NCI-H748 (cell line): ENCODE data around the gene PANK4.
"Not testable (repeated sequence)": the region's sequence is repeated elsewhere in the genome, so short reads cannot be mapped to it uniquely, and the experiment has no call there.

ENCODE experiments used
- DNase-seq: peaks from one replicate; lab custom pipeline; 2025; ENCODE audit not compliant: unreplicated experiment; lab: John Stamatoyannopoulos, UW

Gene PANK4

DNA sequence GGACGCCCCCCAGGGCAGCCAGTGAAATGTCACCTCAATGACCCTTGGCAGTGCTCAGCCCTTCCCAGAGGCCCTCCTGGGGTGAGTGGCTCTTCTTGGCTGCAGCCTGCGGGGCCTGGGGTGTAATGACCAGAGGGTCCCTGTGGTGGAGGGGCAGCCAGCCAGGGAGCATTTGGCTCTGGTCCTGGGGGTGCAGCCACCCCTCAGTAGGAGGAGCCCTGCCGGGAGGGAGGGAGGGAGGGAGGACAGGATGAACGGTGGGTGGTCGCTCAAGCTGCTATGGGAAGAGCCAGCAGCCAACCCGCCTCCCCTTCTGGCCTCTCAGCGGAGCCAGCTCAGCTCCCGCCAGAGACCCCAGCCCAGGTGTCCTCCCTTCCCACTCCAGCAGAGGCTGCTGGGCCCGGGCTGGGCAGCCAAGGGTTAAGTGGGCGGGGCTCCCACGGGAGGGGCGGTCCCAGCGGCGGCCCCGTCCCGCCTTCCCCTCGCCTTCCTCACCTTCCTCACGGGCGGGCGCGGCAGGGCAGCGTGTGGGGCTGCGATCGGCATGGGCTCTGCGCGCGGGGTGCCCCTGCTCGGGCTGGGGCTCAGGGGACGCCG is 59.3 kb downstream of the PANK4 start:
- DNase-seq: no peak

DNA sequence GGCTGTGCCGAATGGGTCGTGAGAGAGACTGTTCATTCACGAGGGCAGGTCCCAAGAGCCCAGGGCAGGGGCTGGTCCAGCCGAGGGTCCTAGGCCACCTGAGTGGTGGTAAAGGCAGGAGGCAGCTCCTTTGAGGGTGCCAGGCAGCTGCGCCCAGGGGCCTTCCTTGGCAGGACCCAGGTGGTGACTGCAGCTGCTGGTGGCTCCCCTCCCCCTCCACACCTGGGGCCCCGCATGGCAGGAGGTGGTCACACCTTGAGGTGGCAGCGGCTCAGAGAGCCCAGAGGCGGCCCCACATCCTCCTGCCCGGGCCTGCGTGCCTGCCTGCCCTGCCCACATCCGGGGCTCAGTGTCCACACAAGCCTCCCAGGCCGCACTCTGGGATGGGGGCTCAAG is 60.1 kb downstream of the PANK4 start:
- DNase-seq: no peak

DNA sequence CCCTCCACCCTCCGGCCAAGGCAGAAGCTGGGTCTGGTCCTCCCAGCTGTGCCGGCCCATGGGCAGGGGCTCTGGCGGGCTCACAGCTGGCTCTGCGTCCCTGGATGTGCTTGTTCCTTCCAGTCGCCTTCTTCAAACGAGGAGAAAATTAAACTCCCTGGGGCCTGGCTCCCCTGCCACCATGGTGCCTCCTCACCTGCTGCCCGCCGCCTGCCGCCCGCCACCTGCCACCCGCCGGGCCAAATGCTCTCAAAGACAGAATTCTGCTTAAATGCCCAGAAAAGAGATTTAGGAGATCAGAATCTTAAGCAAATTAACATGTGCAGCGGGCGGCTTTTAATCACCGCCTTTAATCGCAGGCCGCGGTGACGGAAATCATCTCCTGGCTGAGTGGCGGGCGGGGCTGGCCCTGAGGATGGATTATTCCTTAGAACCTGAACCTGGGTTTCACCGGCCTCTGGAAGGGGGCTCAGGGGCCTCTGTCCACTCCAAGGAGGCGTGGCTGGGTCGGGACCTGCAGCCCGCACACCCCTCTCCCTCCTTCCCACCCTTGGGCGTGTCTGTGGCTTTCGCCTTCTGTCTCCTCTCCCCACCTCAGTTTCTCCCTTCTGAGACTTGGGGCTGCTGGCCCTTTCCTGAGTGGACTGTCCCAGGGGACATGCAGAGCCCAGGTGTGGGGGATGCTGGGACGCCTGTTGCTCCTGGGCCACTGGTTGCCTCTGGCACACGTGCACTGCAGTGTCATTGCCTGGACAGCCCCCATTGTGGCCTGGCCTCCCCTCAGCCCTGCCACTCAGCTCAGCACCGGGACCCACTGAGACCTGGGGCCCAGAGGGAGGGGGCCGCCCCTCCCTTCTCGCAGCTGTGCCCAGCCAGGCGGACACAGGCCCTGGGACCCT is 60.8 kb downstream of the PANK4 start:
- no peak for DNase-seq

DNA sequence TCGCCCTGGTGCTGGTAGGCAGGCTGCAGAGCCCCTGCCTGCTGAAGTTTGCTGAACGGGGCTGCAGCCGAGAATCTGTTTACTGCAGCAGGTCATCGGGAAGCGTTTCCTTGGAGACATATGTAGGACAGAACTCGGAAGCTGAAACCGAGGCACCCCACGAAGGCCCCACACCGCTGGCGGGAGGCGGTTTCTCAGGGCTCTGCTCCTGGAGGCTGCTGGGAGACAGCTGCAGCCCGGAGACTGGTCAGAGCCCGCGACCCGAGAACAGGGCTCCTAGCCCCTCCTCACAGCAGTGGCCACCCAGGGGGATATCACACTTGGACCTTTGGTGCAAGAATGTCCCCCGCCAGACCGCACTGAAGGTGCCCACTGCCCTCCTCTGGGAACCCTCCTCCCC is 63.0 kb downstream of the PANK4 start:
- DNase-seq: no peak

DNA sequence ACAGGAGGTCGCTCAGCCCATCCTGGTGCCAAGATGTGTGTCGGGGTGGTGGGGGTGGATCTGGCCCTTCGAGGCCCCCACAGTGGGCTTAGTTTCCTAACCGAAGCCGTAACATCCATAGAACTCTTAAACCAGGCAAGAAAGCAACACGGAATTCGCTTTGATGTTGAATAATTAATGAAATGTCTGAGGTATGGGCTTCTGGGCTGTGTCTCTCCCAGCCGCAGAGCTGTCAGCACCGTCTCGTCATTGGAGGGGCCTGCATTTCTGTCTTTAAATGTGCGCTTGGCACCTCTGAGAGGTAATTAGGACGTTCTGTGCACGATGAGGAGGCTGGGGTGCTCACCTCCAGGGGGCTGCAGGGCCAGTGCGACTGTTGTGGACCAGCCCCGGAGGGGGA is 63.6 kb downstream of the PANK4 start:
- DNase-seq: no peak

DNA sequence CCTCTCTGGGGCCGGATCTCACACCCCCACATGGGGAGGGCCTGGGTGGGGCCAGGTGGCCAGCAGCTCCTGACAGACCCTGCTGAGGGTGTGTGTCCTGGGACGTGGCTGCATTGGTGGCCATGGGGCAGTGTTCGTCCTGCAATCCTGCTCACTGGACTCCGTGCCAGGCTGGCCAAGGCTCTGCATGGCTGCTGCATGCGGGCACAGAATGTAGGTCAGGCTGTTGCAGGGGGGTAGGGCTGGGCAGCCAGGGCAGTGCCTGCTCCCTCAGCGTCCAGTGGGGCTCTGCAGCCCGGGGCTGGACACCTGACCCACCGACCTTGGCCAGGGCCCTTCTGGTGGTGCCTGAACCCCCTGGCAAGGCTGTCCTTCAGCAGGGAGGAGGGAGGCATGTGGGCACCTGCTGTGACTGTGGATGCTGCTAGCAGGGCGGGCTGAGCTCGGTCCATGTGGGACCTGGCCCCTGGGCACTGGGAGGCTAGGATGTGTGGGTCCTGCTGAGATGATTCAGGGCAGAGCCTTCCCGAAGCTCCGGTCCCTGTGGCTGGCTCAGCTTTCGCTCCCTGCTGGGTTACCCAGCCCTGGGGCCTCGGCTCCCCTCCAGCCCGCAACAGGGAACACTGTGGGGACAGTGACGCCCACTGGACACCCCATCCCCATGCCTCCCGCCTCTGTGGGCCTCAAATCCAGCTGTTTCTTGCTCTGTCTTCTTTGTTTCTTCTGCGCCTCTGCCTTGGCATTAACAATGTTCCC is 65.2 kb downstream of the PANK4 start:
- no peak for DNase-seq

DNA sequence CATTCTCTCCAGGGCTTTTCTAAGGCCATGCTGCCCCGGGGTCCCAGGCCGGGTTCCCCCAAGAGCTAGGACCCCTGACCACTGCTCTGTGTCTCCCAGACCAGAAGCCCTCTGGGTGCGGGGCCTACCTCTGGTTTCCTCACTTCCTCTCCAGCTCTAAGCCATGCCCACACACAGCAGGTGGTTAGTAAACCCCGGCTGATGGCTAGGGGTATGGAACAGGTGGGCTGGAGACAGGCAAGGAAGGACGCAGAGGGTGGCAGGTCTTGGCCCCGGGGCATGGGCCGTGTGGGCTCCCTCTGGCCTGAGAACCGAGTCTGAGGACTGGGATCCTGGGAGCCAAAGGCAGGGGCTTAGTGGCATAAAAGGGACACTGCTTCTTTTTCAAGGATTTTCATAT is 66.2 kb downstream of the PANK4 start:
- DNase-seq: no peak

DNA sequence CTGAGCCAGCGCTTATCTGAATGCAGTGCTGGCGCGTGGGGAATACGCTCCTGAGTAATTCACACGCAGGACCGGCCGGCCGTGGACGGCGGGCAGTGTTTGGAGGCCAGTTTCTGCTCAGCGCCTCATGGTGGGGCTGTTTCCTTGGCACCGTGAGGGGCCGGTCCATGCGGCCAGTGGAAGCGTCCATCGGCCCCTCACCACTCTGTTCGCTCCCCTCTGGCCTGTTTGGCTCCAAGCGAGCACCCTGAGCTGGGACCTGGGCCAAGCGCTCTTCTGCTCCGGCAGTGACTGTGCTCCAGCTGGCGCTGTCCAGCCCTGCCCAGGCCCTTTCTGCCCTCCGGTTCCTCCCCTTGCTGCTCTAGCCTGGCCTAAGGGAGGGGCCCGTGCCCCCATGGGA is 66.6 kb downstream of the PANK4 start:
- DNase-seq: no peak

DNA sequence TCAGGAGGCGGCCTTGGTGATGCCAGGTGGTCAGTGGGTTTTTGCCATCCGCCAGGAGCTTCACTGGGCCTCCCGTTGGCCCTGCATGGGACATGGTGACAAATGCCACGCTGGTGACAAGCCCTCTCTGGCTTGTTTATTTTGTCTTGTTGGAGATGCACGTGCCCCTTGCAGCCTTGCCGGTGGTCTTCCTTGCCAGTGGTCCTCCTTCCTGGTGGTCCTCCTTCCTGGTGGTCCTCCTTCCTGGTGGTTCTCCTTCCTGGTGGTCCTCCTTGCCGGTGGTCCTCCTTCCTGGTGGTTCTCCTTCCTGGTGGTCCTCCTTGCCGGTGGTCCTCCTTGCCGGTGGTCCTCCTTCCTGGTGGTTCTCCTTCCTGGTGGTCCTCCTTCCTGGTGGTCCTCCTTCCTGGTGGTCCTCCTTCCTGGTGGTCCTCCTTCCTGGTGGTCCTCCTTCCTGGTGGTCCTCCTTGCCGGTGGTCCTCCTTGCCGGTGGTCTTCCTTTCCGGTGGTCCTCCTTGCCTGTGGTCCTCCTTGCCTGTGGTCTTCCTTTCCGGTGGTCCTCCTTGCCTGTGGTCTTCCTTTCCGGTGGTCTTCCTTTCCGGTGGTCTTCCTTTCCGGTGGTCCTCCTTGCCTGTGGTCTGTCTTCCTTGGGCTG is 67.2 kb downstream of the PANK4 start:
- DNase-seq: not testable (repeated sequence)

DNA sequence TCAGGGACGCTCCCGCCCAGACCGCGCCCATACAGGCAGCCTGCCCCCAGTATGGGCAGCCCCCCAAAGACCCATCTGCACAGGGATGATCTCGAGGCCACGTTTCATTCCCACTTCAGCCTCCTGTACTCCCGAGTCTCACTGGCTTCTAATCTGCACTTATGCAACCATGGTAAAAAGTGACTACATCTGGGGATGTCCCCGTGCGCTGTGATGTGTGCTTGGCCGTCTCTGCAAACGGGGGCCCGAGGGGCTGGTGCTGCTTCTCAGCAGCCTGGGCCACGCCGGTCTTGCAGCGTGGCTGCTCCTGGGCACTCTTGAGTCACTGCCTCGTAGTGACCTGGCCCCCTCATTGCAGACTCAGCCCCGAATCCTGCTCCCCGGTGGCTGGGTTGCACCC is 67.7 kb downstream of the PANK4 start:
- no peak for DNase-seq
